ENCODE measurements around the gene LZTS3.

DNA sequence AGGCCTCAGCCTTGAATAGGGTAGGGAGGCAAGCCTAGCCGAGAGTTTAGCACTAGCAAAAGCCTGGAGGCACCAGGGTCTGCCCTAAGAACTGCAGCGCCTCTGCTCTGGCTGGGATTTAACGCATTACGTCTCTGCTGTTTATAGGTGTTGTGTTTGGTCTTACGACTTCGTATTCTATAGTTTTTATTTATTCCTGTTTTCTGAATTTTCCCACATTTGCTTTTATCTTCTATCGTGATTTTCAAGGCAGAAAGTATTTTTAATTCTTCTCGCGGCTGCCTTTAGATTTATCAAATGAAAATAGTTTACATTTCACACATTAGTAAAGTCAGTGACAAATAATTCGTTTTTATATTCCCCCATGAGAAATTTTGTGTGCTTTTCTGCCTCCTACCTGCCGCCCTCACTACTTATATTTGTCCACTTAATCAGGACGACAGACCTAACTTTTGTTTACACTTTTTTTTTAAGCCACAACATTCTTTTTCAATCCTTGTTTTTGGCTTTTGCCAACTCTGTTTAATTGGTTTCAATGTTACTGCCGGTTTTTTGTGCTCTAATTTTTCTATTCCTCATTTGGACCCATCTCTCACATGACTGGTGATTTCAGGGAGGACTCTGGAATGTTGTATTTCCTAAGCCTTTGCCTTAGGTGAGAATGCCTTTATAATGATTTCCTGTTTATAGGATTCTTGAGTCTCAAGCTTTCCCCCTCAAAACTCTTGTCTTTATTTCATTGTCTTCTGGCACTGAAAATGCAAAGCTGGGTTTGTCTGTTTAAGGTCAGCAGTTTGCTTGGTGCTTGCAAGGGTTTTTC lies 1.3 kb upstream of the LZTS3 start:
- TF ChIP-seq, protein P1, sequence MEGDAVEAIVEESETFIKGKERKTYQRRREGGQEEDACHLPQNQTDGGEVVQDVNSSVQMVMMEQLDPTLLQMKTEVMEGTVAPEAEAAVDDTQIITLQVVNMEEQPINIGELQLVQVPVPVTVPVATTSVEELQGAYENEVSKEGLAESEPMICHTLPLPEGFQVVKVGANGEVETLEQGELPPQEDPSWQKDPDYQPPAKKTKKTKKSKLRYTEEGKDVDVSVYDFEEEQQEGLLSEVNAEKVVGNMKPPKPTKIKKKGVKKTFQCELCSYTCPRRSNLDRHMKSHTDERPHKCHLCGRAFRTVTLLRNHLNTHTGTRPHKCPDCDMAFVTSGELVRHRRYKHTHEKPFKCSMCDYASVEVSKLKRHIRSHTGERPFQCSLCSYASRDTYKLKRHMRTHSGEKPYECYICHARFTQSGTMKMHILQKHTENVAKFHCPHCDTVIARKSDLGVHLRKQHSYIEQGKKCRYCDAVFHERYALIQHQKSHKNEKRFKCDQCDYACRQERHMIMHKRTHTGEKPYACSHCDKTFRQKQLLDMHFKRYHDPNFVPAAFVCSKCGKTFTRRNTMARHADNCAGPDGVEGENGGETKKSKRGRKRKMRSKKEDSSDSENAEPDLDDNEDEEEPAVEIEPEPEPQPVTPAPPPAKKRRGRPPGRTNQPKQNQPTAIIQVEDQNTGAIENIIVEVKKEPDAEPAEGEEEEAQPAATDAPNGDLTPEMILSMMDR (IDR thresholded peaks at IDR 0.05), result peak in 1 of 6 experiments; percentile 8
- no peak for TF ChIP-seq POLR2A (IDR thresholded peaks at IDR 0.05)

Data from adrenal gland (tissue), 5 donors.